ENCODE data around the gene OCRL. TPM values are rescaled to one million over a fixed set of nuclear protein-coding genes. Genes with fewer than 3 reads are reported as not detected.

Gene OCRL
- total RNA-seq, 1 experiment from 2014 or later, result 53.7 TPM

GRCh38 chrX:129581904-129582303 is 41.8 kb downstream of the OCRL start:
- no TSS peak for BruUV-seq (replicated peaks)
- no peak for ATAC-seq
- ChIA-PET CTCF (no interaction called here), POLR2A (no interaction called here)
- Histone ChIP-seq H3K27me3 (ENCODE audit: control insufficient read depth, insufficient read depth, low read length) (no peaks in the 10 kb centered on the region), H3K4me1 (ENCODE audit: control insufficient read depth, insufficient read depth, low read length) (no peaks in the 10 kb centered on the region), H3K36me3 (ENCODE audit: control insufficient read depth, insufficient read depth, low read length) (peaks cover 11% of the 10 kb centered on the region), H3K4me3 (ENCODE audit: low read depth in 2 of 2, low read length in 2 of 2) (no peak overlapping the region), H3K9me3 (ENCODE audit: control insufficient read depth, insufficient read depth, low read depth, low read length) (no peaks in the 10 kb centered on the region), H3K27ac (ENCODE audit: low read length) (no peak overlapping the region)
- intact Hi-C loops (cut with micrococcal nuclease; ENCODE audit: unreplicated experiment) (no loop called here), in situ Hi-C loops (cut with HindIII; ENCODE audit: low pct_unique_long_range_greater_than_20kb, low sequenced_read_pairs) (no loop called here)
- no peak for DNase-seq (ENCODE audit: low read depth, low spot score)
- TF ChIP-seq CTCF (IDR thresholded peaks at IDR 0.05), result no peak

- ChIA-PET CTCF (no interaction called here), POLR2A (no interaction called here)
- H3K9me3 ChIP-seq (ENCODE audit: control insufficient read depth, insufficient read depth, low read depth, low read length), result no peaks in the 10 kb centered on the region
- DNase-seq (ENCODE audit: low read depth, low spot score) (no peak), ATAC-seq (no peak)
- H3K27ac ChIP-seq (ENCODE audit: low read length), result no peak overlapping the region
- intact Hi-C loops (cut with micrococcal nuclease; ENCODE audit: unreplicated experiment) (no loop called here), in situ Hi-C loops (cut with HindIII; ENCODE audit: low pct_unique_long_range_greater_than_20kb, low sequenced_read_pairs) (no loop called here)
- H3K4me1 ChIP-seq (ENCODE audit: control insufficient read depth, insufficient read depth, low read length), result no peaks in the 10 kb centered on the region
- H3K27me3 ChIP-seq (ENCODE audit: control insufficient read depth, insufficient read depth, low read length), result no peaks in the 10 kb centered on the region
- BruUV-seq (replicated peaks), result no TSS peak
- TF ChIP-seq REST (IDR thresholded peaks at IDR 0.05; ENCODE audit: insufficient read depth in 1 of 2, low read depth in 2 of 2, low read length in 1 of 2), result no peak
- TF ChIP-seq SIN3A (IDR thresholded peaks at IDR 0.05; ENCODE audit: borderline replicate concordance, insufficient read depth, low read depth, low read length), result no peak
- TF ChIP-seq CTCF (IDR thresholded peaks at IDR 0.05), result no peak
- no peak for TF ChIP-seq POLR2AphosphoS5 (IDR thresholded peaks at IDR 0.05; ENCODE audit: low read depth, low read length)
- TF ChIP-seq TCF7L2 (IDR thresholded peaks at IDR 0.05; ENCODE audit: low read depth, low read length), result no peak
- no peak overlapping the region for H3K4me3 ChIP-seq (ENCODE audit: low read depth in 2 of 2, low read length in 2 of 2)
- H3K36me3 ChIP-seq (ENCODE audit: control insufficient read depth, insufficient read depth, low read length), result peaks cover 9% of the 10 kb centered on the region
Measured at GRCh38 chrX:129585167-129585566, 45.1 kb downstream of the OCRL start.

GRCh38 chrX:129585691-129586090 is 45.6 kb downstream of the OCRL start:
- BruUV-seq (replicated peaks), result no TSS peak
- TF ChIP-seq SIN3A (IDR thresholded peaks at IDR 0.05; ENCODE audit: borderline replicate concordance, insufficient read depth, low read depth, low read length), result no peak
- TF ChIP-seq POLR2AphosphoS5 (IDR thresholded peaks at IDR 0.05; ENCODE audit: low read depth, low read length), result no peak
- no peak for TF ChIP-seq TCF7L2 (IDR thresholded peaks at IDR 0.05; ENCODE audit: low read depth, low read length)
- no peak for TF ChIP-seq REST (IDR thresholded peaks at IDR 0.05; ENCODE audit: insufficient read depth in 1 of 2, low read depth in 2 of 2, low read length in 1 of 2)
- TF ChIP-seq CTCF (IDR thresholded peaks at IDR 0.05), result no peak
- ChIA-PET CTCF (no interaction called here), POLR2A (no interaction called here)
- Histone ChIP-seq H3K27ac (ENCODE audit: low read length) (no peak overlapping the region), H3K4me3 (ENCODE audit: low read depth in 2 of 2, low read length in 2 of 2) (no peak overlapping the region), H3K27me3 (ENCODE audit: control insufficient read depth, insufficient read depth, low read length) (no peaks in the 10 kb centered on the region), H3K36me3 (ENCODE audit: control insufficient read depth, insufficient read depth, low read length) (peaks cover 9% of the 10 kb centered on the region), H3K9me3 (ENCODE audit: control insufficient read depth, insufficient read depth, low read depth, low read length) (no peaks in the 10 kb centered on the region), H3K4me1 (ENCODE audit: control insufficient read depth, insufficient read depth, low read length) (no peaks in the 10 kb centered on the region)
- intact Hi-C loops (cut with micrococcal nuclease; ENCODE audit: unreplicated experiment), result no loop called here
- in situ Hi-C loops (cut with HindIII; ENCODE audit: low pct_unique_long_range_greater_than_20kb, low sequenced_read_pairs), result no loop called here
- DNase-seq (ENCODE audit: low read depth, low spot score), result no peak
- ATAC-seq, result no peak

Measured in Panc1 (cell line).